ENCODE measurements around the gene CTDSP2.

The CTDSP2 gene

DNA sequence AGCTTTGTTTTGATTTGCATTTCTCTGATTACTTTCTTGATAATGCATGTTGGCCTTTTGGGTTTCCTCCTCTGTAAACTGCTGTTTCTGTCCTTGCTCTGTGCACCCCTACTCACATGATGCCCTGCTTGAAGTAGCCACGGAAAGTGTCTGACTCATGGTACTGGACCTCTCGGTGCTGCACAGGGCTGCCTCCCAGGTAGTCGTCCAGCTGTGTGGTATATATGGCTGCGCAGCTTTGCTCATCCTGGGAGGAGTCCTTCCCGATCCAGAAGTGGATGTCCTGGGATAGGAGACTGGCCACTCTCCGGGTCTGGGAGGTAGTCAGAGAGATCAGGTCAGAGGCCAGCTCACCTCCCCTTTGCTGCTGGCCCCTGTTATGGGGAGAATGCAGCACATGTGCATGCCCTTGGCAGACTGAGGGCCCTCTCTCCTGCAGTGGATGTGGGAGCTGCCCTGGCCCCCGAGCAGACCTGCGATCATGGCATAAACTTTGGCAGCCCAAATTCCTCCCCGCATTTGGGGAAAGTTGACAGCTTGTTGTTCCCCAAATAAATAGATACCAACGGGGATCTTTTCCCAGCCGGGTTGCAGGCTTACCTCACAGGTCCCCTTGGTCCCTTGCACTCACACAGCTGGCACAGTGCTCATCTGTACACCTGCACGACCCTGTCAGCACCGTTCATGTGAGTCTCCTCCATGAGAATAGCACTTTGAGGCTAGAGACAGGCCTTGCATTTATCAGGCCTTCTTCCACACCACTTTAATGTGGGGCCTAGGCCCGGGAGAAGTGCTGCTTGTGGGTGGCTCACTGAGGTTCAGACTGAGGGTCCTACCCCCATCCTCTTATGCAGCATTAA lies 33.2 kb downstream of the CTDSP2 start:
- DNase-seq = no peak

DNA sequence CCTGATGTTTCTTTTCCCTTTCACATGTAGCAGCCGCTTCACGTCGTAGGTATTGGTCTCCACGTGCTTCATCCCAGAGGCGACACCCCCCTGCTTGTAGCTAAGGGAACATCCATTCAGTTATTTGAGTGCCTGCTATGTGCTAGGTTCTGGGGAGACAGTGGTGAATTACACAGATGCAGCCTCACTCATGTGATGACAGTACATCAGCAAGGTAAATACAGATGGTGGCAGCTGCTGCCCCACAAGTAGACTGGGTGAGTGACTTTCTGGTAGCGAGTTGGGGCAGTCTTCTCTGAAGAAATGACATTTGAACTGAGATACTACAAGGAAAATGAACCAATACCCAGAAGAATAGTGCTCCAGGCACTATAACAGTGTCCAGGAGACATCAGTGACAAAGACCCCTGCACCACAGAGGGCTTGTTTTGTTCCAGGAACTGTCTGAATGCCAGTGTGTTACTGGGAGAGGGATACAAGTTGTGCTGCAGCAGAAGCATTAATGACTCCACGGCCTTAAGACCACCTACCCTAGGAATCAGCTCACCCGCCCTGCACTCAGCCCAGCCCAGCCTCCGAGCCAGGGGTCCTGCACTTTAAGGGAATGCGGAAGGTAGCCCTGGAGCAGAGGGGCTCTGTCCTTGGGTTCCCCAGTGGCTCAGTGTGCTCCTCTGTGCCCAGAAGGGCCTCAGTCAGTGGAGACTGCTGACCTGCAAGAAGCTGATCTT lies 35.3 kb downstream of the CTDSP2 start:
- no peak for DNase-seq

DNA sequence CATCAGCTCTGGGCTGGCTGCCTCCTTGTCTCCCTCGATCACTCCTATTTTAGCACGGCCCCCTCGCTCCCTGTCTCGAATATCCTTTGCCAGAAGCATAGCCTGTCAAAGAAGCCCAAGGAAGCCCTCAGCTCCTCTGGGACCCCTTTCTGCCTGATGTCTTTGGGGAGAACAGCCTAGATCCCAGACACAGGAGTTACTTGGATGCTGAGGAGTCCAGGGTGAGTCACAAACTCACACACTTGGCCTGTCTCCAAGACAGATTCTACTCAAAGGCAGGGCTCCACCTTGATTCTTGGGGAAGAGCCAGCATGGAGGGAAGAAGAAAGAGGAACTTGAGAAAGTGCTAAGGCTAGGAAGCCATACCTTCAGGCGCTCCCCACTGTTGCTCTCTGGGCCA lies 36.1 kb downstream of the CTDSP2 start:
- DNase-seq = no peak

DNA sequence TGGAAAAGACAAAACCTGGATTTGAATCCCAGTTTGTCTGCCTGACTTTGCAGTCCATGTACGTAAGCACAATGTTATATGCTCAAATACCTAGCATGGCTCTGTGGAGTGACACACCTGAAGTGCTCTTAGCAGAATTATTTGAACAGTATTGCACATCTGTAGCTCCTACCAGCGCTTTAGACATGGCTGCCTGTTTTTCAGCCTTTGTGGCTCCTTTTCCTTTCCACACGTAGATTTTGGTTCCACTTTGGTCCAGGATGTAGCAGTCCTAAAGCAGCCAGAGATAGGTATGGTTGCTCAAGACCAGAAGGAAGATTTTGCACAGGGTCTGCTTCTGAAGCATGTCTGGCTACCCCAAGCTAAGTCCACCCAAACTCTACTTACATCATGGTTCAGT lies 37.1 kb downstream of the CTDSP2 start:
- no peak for DNase-seq

DNA sequence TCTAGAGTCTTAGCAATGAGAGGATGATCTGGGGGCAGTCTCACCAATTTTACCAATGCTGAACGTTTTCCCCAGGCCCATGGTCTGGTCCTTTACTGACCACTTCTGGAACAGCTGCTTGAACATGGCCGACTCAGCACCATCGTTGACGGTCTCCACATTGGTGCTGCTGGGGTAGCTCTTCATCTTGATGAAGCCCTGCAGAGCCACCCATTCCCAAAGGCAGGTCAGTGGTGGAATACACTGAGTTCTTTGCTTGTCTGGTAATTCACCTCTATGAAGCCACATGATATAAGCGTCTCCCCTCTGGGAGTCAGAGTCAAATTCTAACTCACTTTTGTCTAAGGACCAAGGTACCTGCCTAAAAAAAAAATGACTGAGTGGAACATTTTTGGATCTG lies 38.2 kb downstream of the CTDSP2 start:
- DNase-seq = no peak

DNA sequence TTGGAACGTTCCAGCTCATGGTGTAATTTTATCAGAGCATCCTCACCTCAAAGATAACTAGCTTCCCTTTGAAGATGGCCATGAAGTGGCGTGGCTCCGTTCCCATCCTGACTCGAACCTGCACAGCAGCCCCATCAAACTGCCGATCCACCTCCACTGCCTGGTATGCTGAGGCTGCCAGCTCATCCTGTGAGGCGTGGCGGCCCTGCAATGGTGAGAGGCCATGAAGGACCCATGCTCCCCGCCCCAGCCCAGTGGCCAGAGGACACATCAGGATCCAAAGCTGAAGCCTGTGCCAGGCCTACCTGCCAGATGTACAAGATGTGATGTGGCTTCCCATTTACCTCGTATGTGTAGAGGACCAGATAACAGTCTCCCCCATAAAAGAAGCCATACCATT lies 39.2 kb downstream of the CTDSP2 start:
- no peak for DNase-seq

DNA sequence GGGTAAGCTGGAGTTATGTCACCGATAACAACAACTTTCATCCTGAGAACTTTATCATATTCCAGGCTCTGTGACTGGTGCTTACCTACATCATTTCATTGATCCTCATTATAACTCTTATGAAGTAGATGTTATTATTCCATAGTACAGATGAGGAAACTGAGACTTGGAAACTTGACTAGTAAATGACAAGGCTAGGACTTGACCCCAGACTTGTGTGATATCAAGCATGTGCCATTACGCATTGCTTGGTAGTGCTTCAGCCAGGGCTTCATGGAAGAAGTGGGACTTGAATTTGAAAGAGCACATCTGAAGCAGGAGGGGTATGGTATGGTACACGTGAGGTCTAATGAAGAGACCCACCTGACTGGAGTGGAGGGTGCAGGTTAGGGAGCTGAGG lies 39.9 kb downstream of the CTDSP2 start:
- no peak for DNase-seq

DNA sequence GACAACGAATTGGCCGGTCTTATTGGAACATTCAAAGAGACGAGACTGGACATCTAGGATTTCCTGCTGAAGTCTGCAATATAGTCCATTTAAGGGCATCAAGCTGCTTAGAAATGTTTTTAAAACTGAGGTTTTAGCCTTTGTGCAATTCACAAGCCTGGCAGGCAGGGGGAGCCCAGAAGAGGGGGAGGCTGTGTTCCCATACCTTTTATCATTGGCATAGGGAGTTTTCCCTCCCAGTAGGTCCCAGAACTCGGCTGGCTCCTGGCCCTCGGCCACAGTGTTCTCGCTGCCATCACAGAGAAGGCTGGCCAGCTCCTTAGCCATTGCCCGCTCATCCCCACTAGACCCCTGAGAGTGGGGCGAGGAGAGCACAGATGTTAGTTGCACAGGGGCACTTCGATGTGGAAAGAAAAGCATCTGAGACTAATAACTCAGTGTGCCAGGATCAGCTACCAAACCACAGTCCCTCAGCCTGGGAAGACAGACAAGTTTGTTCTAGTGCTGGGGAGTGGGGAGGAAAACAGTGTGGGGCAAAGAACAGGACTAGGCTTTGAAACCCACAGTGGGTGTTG lies 43.1 kb downstream of the CTDSP2 start:
- no peak for DNase-seq

DNA sequence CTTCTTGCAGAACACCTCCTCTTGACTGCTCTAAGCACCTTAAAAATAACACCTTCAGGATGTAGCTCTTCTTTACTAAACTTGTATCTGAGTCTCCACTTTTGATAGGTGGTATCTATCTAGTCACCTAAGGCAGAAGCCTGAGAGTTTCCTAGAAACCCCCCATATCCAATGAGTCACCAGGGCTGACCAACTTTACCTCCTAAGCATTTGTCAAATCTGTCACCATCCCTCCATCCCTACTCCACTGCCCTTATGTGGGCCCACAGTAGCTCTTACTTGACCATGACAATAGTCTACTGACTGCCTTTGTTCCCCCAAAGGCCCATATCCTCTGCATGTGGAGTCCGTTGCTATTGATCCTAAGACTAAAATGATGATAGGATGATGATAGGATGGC lies 43.9 kb downstream of the CTDSP2 start:
- no peak for DNase-seq

DNA sequence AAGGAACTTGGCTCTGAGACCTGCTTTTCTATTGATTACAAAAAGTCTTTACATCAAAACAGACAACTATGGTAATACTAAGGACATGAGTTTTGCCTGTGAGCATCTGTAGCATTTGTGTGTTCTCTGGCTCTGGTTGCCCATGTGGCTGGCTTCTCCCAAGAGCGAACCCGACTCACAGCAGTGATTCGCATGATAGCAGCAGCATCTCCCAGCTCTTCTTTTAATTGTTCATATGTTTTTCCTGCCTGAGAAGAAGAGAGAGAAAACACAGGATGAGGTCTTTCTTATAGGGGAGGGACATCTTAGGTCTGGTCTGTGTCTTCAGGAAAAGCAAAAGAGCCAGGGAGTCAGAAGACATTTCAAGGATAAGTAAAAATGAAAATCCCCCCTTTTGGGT lies 45.6 kb downstream of the CTDSP2 start:
- DNase-seq = no peak

DNA sequence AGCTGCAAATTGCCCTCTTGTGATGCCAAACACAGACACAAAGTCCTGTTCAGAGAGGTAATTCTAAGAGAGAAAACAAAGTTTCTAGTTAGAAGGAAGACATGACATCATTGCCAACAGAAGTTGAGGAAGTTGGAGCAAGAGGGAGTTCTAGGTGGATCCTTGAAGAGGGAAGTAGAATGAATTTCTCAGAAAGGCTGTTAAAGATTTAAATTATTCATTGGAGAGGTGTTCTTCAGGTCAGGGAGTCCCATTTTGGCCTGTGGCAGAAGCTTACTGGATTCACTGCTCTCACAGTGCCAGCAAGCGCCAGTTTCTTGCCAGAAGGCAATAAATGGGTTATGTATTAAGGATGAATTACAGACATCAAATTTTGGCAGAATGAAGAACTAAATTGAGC lies 48.6 kb downstream of the CTDSP2 start:
- no peak for DNase-seq

DNA sequence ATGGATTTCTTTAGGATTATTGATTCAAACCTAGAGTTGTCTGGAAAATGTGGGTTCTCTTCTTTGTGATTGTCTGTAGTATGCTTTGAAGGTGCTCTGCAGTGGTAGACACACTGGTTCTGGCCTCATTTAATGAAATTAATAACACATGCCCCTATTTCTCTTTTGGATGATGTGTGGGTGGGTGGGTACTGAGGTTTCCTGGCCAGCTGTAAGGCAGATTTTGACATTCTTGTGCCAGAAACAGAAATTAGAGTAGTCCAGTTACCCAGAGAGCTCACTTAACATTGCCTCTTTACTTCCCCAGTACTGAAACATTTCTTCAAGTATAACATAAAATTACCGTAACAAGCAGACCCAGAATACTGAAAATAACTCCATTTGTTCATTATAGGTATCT lies 49.5 kb downstream of the CTDSP2 start:
- no peak for DNase-seq

DNA sequence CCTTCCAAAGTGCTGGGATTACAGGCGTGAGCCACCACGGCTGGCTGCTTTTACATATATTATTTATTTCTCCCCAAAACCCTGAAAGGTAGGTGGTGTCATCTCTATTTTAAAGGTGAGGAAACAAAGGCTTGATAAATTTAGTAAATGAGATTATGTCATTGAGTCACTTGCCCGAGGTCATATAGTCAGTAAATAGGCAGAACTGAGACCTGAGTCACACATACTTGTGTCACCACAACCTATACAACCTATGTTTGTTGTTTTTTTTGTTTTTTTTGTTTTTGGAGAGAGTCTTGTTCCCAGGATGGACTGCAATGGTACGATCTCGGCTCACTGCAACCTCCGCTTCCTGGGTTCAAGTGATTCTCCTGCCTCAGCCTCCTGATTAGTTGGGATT lies 51.2 kb downstream of the CTDSP2 start:
- no peak for DNase-seq

DNA sequence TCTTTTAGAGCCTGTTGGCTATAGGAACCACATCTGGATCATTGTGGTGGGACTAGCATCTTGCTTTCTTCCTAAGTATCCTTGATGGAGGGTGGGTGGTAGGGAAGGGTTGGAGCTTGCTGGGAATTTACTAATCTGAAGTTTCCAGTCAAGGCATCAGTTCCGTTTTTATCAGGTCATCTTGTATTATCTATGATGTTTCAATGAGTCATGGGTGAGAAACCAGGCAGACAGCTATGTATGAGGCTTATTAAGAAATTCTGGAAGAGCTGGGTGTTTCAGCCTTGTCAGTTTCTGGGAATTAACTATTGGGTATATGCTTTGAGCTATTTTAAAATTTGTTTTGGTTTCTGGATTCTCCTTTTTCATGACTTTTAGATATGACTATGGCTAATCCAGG lies 52.6 kb downstream of the CTDSP2 start:
- no peak for DNase-seq

DNA sequence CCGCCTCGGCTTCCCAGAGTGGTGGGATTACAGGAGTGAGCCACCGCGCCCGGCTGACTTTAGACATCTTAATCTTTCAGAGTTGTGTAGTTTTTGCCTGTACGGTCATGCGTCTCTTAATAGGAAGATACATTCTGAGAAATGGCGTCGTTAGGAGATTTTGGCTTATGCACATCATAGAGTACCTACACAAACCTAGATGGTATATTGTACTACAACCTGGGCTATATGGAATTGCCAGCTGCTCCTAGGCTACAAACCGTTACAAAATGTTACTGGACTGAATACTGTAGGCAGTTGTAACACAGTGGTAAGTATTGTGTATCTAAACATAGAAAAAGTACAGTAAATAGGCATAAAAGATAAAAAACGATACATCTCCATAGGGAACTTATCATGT lies 62.7 kb downstream of the CTDSP2 start:
- no peak for DNase-seq

DNA sequence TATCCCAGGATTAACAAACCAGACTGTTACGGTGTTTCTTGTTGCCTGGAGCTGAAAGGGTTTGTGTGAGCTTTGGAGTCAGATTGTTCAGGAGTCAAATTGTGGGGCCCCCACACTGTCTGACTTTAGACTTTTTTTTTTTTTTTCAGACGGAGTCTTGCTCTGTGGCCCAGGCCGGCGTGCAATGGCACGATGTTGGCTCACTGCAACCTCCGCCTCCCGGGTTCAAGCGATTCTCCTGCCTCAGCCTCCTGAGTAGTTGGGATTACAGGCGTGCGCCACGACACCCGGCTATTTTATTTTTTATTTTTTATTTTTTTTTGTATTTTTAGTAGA lies 63.1 kb downstream of the CTDSP2 start:
- DNase-seq = no peak

DNA sequence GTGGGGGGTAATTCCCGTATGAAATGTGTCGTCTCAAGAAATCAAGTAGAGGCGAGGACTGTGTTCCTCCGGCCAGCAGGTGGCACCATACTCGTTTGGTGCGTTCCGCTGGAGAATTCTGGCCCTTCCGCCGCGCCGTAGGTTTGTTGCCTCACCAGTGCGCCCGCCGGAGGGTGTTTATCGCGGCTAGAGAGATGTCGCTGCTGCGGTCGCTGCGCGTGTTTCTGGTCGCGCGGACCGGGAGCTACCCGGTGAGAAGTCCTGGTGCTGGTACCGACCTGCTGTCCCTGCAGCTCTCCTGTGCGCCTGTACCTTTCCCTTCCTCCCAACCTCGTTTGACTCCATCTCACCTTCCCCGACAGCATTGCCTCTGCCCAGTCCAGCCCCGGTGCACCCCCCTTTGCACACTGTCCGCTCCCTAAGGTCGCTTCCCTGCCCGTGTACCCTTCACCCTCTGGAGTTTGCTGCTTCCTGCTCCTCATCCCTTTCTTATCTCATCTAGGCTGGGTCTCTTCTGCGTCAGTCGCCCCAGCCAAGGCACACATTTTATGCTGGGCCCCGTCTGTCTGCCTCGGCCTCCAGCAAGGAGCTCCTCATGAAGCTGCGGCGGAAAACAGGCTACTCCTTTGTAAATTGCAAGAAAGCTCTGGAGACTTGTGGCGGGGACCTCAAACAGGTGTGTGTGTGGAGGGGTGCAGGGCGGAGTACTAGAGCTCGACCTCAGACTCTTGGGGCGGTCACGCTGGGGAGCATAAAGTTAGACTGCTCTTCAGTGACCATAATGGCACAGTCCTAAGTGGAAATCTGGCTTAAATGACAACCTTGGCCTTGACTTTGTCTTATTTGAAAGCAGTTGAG lies 63.7 kb downstream of the CTDSP2 start, which contains the start of gene TSFM:
TSFM (plus strand) TSS at position 180 of the 858 bp plus-strand sequence; CDS start at position 195, 15 bp downstream.
- DNase-seq = peak; percentile 41

DNA sequence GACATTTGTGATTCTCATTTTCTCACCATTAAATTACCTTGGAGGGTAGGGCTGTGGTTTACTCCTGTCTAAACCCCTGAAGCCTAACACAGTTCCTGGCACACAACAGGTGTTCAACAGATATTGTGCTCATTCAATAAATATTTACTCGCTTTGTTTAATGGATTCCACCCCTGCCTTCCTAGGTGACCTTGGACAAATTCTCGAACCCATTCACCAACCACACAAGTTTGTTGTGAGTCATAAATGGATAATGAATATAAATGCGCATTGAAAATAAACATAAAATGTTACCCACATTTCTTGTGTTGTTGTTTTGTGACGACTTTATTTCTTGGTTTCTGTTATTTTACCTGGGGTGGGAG lies 64.3 kb downstream of the CTDSP2 start:
- DNase-seq = no peak

DNA sequence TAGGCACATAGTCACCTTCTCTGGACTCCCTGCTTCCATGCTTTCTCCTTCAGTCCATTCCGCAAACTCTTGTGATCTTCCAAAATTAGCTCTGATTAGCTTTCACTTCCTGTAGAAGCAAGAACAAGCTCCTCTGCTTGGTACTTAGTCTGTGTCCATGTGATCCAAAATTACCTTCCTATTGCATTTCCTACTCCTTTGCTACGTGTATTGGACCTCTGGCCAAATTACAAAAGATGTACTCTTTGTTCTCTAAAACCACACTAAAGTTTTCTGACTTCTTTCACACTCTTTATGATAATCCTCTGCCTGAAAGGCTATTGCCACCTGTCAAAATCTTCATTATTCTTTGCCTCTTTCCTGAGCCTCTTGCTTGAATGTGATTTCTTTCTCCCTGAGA lies 64.7 kb downstream of the CTDSP2 start:
- no peak for DNase-seq

DNA sequence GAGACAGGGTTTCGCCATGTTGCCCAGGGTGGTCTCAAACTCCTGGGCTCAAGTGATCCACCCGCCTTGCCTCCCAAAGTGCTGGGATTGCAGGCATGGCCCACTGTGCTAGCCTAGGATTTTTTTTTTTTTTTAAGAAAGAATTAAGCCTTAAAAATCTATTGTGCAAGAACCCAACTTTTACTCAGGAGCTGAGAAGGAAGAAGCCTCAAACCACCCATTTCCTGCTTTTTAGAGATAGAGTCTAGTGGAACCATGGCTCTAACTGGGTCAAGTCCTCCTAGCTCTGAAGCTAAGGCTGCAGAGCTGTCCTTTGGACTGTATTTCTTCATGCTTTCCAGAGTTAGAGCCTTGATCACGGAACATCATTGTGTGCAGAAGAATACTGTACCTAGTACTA lies 65.3 kb downstream of the CTDSP2 start:
- no peak for DNase-seq

DNA sequence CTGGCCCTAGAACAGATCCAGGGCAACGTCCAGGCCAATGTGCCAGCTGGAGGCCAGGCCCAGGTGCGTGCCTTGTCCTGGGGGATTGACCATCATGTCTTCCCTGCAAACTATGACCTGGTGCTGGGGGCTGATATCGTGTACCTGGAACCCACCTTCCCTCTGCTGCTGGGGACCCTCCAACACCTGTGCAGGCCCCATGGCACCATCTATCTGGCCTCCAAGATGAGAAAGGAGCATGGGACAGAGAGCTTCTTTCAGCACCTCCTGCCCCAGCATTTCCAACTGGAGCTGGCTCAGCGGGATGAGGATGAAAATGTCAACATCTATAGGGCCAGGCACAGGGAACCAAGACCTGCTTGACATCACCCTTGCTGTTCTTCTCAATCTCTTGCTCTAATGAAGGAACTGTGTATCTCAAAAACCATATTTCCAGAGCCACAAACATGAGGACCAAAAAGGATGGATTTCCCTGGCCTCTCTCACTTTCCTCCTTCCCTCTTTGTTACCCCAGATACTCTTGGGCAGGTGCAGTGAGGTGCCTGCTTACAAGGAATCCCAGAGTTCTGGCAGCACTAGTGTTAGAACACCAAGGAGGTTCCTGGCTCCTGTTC lies 66.1 kb downstream of the CTDSP2 start:
- no peak for DNase-seq

DNA sequence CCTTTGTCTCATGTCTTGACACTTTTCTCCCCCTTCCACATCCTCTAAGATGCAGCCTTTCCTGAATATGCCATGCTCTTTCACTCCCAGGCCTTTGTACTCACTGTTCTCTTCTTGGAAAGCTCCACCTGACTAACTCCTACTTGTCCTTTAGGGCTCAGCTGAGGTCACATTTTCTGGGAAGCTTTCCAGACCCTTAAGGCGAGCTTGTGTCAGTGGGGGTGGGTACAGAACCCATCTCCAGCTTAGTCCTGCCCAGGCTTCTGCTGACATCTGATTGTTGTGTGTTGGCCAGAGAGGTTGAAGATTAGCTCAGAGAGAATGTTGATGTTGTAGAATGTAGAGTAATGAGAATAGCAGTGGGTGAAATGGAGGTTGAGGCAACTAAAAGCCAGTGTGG lies 66.8 kb downstream of the CTDSP2 start:
- DNase-seq = no peak

DNA sequence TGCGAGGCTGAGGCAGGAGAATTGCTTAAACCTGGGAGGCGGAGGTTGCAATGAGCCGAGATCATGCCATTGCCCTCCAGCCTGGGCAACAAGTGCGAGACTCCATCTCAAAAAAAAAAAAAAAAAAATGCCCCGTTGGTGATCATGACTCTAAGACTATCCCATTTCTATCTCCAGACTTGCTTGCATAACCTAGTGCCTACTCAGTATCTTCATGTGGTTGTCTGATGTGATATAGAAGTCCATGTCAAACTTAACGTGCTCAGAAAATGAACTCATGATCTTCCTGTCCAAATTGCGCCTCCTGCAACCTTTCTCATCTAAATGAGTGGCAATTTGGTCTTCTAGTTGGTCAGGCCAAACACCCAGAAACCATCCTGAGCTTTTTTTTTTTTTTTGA lies 68.6 kb downstream of the CTDSP2 start:
- DNase-seq = no peak

Measured in NCI-H524 treated with DMSO at 0.1 percent for 48 hours (cell line).